Measurements from ENCODE around the gene FAIM. TPM values are rescaled to one million over a fixed set of nuclear protein-coding genes. Genes with fewer than 3 reads are reported as not detected.
"Not testable (repeated sequence)": the region's sequence is repeated elsewhere in the genome, so short reads cannot be mapped to it uniquely, and the experiment has no call there.

FAIM gene
- total RNA-seq, 2 donors from 2014 or later: 2.6 to 3.7 TPM

- Histone ChIP-seq H3K4me3 (no peak overlapping the region), H3K9me3 (peaks cover 4 to 11% of the 10 kb centered on the region in 2 donors), H3K27ac (no peak overlapping the region), H3K27me3 (no peaks in the 10 kb centered on the region), H3K36me3 (peaks cover 4% of the 10 kb centered on the region), H3K4me1 (no peaks in the 10 kb centered on the region)
- no peak for DNase-seq (ENCODE audit: low spot score)
- TF ChIP-seq CTCF (IDR thresholded peaks at IDR 0.05): no peak
Measured at GRCh38 chr3:138678086-138678485, 69.5 kb downstream of the FAIM start.

GRCh38 chr3:138678874-138679392, 70.4 kb downstream of the FAIM start:
- Histone ChIP-seq H3K4me1 (no peaks in the 10 kb centered on the region), H3K27me3 (no peaks in the 10 kb centered on the region), H3K4me3 (no peak overlapping the region), H3K9me3 (peaks cover 4 to 11% of the 10 kb centered on the region in 2 donors), H3K36me3 (peaks cover 4% of the 10 kb centered on the region), H3K27ac (no peak overlapping the region)
- no peak for TF ChIP-seq CTCF (IDR thresholded peaks at IDR 0.05)
- DNase-seq (ENCODE audit: low spot score): no peak

GRCh38 chr3:138680974-138681373, 72.4 kb downstream of the FAIM start:
- H3K27ac ChIP-seq; H3K9me3 ChIP-seq; H3K27me3 ChIP-seq; DNase-seq (ENCODE audit: low spot score); H3K4me1 ChIP-seq; H3K4me3 ChIP-seq; H3K36me3 ChIP-seq: not testable (repeated sequence)

- Histone ChIP-seq H3K9me3 (no peaks in the 10 kb centered on the region), H3K27ac (no peak overlapping the region), H3K27me3 (no peaks in the 10 kb centered on the region), H3K4me1 (no peaks in the 10 kb centered on the region), H3K4me3 (no peak overlapping the region), H3K36me3 (no peaks in the 10 kb centered on the region)
- no peak for TF ChIP-seq CTCF (IDR thresholded peaks at IDR 0.05)
- DNase-seq (ENCODE audit: low spot score): no peak
Measured at GRCh38 chr3:138681463-138682220, 73.1 kb downstream of the FAIM start.

- DNase-seq (ENCODE audit: low spot score): no peak
- H3K36me3 ChIP-seq: no peaks in the 10 kb centered on the region
- no peak overlapping the region for H3K4me3 ChIP-seq
- H3K27me3 ChIP-seq: no peaks in the 10 kb centered on the region
- H3K27ac ChIP-seq: no peak overlapping the region
- no peak for TF ChIP-seq CTCF (IDR thresholded peaks at IDR 0.05)
- no peaks in the 10 kb centered on the region for H3K9me3 ChIP-seq
- no peaks in the 10 kb centered on the region for H3K4me1 ChIP-seq
Measured at GRCh38 chr3:138682648-138683047, 74.1 kb downstream of the FAIM start.

Other genes starting within 250 kb of the FAIM start
- 1 to 10 TPM; 1.6 to 2.6 TPM for gene ESYT3, start 174.2 kb upstream of the FAIM start, total RNA-seq
- 10 to 100 TPM; 18.9 to 24.3 TPM for gene CEP70, start 14.5 kb upstream of the FAIM start, total RNA-seq
- gene PIK3CB, start 226.2 kb downstream of the FAIM start, total RNA-seq: 10 to 100 TPM; 27.7 to 35.0 TPM

Data from right atrium auricular region (tissue), 2 donors.